MG63 (cell line): Measurements from ENCODE around the gene HPS4. TPM values are rescaled to one million over a fixed set of nuclear protein-coding genes. Genes with fewer than 3 reads are reported as not detected.
"Not testable (repeated sequence)": the region's sequence is repeated elsewhere in the genome, so short reads cannot be mapped to it uniquely, and the experiment has no call there.

ENCODE experiments used
- DNase-seq: peaks from one replicate; pipeline ENCODE4 v3.0.0-alpha.2; 2020
- H3K27me3 ChIP-seq: fragments of 250-450 bp; sonication (Bioruptor Pico); 2 replicates; pipeline ENCODE4 v1.5.1; 2020; ENCODE audit warnings: mild to moderate bottlenecking, moderate library complexity
- H3K36me3 ChIP-seq: fragments of 250-450 bp; sonication (Bioruptor Pico); 2 replicates; pipeline ENCODE4 v1.5.1; 2020; ENCODE audit warnings: mild to moderate bottlenecking, moderate library complexity
- H3K4me3 ChIP-seq: fragments of 250-450 bp; sonication (Bioruptor Pico); 2 replicates; pipeline ENCODE4 v1.5.1; 2020; ENCODE audit warnings: mild to moderate bottlenecking, moderate library complexity
- H3K9me3 ChIP-seq: fragments of 250-450 bp; sonication (Bioruptor Pico); 2 replicates; pipeline ENCODE4 v1.5.1; 2020; ENCODE audit warnings: mild to moderate bottlenecking, moderate library complexity
- total RNA-seq: library from RNA; depleted of rRNA; stranded (reverse); fragments of >200 nt; shearing (Covaris generic); gene quantifications from 2 replicates; pipeline ENCODE4 v1.2.3, GENCODE V29; 2014; ENCODE audit warnings: low replicate concordance

HPS4 gene
- total RNA-seq, 1 experiment from 2014 or later = 13.0 TPM

- not testable (repeated sequence) for H3K4me3 ChIP-seq, H3K36me3 ChIP-seq, H3K9me3 ChIP-seq, H3K27me3 ChIP-seq
- DNase-seq = peak; percentile 31
Observed at GRCh38 chr22:26438776-26439175, 44.8 kb downstream of the HPS4 start.

DNA sequence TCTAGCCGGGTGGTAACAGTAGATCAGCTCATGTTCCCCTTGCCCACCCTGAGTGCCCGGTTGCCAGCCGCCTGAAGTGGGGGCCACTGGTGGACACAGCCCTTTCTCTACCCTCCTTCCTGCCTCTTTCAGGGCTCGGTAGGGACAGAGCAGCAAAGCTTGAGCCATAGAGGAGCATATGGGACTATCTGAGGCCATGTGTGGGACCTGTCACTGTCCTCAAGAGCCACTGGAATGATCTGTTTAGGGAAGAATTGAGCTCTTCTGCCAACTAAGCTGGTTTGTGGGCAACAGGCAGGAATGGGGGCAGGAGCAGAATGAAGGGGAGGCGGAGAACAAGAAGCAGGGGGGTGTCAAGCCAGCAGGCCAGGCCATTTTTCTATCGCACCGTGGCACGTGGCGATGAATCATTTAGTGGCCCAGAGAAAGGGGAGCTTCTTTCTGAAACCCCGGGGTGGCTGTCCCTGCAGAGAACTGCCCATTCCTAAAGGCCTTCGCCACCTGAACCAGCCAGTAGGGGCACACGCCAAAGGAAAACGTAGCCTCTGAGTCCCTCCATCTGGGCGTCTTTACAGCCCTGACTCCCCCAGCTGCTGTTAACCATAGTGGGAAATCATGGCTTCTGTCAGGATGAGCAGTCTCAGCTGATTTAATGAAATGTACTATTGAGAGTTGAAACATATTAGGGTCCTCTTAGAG lies 45.7 kb downstream of the HPS4 start:
- H3K27me3 ChIP-seq = no peaks in the 10 kb centered on the region
- H3K9me3 ChIP-seq = no peaks in the 10 kb centered on the region
- H3K4me3 ChIP-seq = no peak overlapping the region
- no peak for DNase-seq
- H3K36me3 ChIP-seq = no peaks in the 10 kb centered on the region

DNA sequence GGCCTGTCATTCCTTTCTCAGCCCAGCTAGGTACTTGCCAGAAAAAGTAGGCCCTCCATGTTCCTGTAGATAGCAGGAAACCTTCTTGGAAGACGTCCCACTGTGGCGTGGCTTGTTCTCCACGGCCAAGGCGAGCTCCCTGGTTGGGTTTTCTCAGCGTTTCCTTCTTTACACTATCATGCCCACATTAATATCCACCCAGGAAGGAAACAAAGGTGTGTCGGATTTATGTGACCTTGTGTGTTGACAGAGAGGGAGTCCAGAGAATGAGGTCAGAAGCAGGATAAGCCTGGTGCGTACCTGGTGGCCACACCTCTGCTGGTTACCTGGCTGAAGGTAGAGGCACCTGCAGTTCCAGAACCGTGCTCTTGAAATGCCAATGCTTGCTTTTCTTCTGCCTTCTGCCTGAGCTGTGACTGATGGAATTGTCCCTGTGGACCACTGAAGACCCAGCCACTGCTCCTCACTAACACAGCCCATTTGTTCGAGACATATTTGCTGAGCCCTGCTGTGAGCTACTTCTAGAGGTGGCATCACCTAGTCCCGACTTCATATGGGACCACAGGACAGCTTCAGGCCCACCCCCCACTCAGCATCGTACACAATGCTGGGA lies 46.6 kb downstream of the HPS4 start:
- Histone ChIP-seq H3K36me3 (no peaks in the 10 kb centered on the region), H3K27me3 (no peaks in the 10 kb centered on the region), H3K9me3 (no peaks in the 10 kb centered on the region), H3K4me3 (no peak overlapping the region)
- DNase-seq = no peak

- DNase-seq = no peak
- H3K36me3 ChIP-seq = no peaks in the 10 kb centered on the region
Observed at GRCh38 chr22:26435327-26436093, 48.1 kb downstream of the HPS4 start.

DNA sequence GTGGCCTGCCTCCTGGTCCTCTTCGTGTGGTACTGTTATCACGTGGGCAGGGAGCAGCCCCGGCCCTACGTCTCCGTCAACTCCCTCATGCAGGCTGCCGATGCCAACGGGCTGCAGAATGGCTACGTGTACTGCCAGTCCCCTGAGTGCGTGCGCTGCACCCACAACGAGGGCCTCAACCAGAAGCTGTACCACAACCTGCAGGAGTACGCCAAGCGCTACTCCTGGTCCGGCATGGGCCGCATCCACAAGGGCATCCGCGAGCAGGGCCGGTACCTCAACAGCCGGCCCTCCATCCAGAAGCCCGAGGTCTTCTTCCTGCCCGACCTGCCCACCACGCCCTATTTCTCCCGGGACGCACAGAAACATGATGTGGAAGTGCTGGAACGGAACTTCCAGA lies 49.8 kb downstream of the HPS4 start:
- Histone ChIP-seq H3K4me3 (no peak overlapping the region), H3K27me3 (no peaks in the 10 kb centered on the region; the same call in 1 of the 2 replicates), H3K36me3 (no peaks in the 10 kb centered on the region), H3K9me3 (no peaks in the 10 kb centered on the region)
- DNase-seq = no peak

More at GRCh38 chr22:26435327-26436093, 48.1 kb downstream of the HPS4 start:
- no peaks in the 10 kb centered on the region for H3K27me3 ChIP-seq
- H3K4me3 ChIP-seq = no peak overlapping the region
- no peaks in the 10 kb centered on the region for H3K9me3 ChIP-seq

GRCh38 chr22:26432619-26433311 lies 50.8 kb downstream of the HPS4 start:
- Histone ChIP-seq H3K4me3 (no peak overlapping the region), H3K9me3 (no peaks in the 10 kb centered on the region), H3K36me3 (no peaks in the 10 kb centered on the region), H3K27me3 (no peaks in the 10 kb centered on the region; the same call in 1 of the 2 replicates)
- no peak for DNase-seq

DNA sequence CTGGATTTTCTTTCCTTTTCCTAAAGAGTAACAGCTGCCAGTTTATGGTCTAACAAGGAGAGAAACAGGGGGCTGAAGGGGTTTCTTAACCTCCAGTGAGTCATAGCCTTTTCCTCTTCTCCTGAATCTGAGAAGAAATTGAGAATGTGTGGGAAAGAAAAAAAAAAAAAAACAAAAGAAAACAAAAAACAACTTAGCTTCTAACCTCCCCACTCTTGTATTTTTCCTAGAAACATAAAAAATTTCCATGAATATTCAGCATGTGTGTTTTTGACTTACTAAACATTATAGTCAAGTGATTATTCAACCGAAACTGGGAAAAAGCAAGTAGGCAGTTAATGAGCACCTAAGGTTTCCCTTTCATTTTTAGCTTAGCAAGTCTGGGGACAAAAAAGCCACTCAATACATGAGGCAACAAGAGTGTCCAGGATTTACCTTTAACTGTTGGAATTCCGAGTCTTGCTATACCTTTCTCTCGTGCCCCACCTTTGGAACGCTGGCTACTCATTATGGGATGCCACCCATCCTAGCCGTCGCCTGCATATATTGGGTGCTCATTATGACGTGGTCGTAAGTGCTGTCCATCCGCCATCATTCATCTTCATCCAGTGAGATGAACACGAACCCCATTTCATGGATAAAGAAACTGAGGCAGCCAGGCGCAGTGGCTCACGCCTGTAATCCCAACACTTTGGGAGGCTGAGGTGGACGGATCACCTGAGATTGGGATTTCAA lies 52.2 kb downstream of the HPS4 start:
- Histone ChIP-seq H3K27me3 (no peaks in the 10 kb centered on the region; the same call in 1 of the 2 replicates), H3K36me3 (no peaks in the 10 kb centered on the region), H3K9me3 (no peaks in the 10 kb centered on the region), H3K4me3 (no peak overlapping the region)
- no peak for DNase-seq

DNA sequence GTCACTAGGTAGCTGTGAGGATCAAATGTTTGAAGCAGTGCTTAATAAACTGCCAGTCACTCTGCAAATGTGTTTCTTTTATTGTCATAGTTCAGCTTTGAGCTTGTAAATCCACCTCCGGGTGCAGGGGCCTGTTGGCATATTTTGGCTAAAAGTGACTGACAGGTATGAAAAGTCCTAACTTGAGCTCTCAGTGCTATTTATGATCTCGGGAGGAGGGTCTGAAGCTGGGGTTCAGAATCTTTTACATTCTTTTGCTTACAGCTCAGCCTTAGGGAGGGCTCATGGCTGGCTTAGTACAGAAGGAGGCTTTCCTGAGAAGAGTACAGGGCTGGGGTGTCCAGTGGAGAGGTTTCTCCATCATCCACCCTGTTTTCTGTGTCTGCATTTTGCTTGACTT lies 53.0 kb downstream of the HPS4 start:
- Histone ChIP-seq H3K27me3 (no peaks in the 10 kb centered on the region; the same call in 1 of the 2 replicates), H3K4me3 (no peak overlapping the region), H3K9me3 (no peaks in the 10 kb centered on the region), H3K36me3 (no peaks in the 10 kb centered on the region)
- no peak for DNase-seq

DNA sequence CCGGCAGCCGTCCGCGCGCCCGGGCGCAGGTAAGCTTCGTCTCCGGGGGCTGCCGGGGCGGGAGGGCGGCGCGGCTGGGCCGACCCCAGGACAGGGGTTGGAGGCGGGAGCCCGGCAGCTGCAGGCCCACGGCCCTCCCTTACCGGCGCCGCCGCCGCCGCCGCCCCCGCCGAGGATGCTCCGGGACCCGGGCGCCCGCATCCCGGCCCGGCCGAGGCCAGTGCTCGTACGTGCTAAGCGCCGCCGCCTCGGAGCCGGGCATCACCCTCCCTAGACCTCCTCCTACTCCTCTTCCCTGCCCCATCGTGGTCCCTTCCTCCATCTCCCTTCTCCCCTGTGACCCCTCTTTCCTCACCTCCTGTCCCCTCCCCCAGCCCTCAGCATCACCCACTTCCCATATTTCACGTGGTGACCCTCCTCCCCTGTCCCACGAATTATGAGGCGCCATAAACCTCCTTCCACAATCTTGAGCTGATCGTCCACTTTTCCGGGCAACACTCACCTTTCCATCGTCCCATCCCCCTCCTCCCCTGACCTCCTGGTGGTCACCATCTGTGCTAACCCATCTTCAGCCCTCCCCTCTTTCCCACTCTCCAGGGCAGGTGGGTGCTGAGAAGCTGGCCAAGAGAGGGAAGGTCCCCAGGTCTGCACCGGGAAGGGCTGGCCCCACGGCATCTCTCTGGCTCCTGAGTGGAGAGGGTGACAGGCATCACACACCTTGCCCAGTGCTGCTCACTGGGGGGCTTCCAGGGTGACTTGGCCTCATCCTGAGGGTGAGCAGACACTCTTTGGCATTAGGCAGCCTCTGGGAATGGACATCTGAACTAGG lies 53.9 kb downstream of the HPS4 start:
- H3K9me3 ChIP-seq = no peaks in the 10 kb centered on the region
- H3K36me3 ChIP-seq = no peaks in the 10 kb centered on the region
- no peaks in the 10 kb centered on the region; the same call in 1 of the 2 replicates for H3K27me3 ChIP-seq
- DNase-seq = no peak
- peak overlapping the region; percentile 11; the same call in 1 of the 2 replicates for H3K4me3 ChIP-seq

GRCh38 chr22:26428515-26429457 lies 54.8 kb downstream of the HPS4 start, which contains the start of gene ASPHD2:
Gene ASPHD2, plus strand, starts transcription at chr22:26429260. Its CDS starts 4,356 bp downstream, at chr22:26433616.
- Histone ChIP-seq H3K9me3 (no peaks in the 10 kb centered on the region), H3K36me3 (no peaks in the 10 kb centered on the region), H3K4me3 (peak within 1 kb of the TSS; percentile 67), H3K27me3 (no peaks in the 10 kb centered on the region; the same call in 1 of the 2 replicates)
- DNase-seq = peak; percentile 54

DNA sequence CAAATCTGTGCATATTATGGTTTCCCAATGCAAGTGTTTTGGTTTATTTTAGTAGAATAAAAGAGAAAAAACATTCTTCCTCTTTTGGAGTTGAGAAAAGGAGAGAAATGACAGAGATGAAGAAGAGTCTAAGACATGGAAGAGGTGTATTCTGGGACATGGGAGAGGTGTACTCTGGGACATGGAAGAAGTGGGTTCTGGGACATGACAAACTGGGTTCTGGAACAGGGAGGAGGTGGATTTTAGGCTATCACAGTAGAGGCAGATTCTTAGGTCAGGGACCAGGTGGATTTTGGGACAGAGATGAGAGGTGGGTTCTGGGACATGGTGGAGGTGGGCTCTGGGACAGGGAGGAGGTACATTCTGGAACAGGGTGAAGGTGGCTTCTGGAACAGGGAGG lies 56.7 kb downstream of the HPS4 start:
- peaks cover 4% of the 10 kb centered on the region; the same call in 1 of the 2 replicates for H3K9me3 ChIP-seq
- no peaks in the 10 kb centered on the region for H3K36me3 ChIP-seq
- no peak overlapping the region for H3K4me3 ChIP-seq
- DNase-seq = no peak
- H3K27me3 ChIP-seq = no peaks in the 10 kb centered on the region; the same call in 1 of the 2 replicates

DNA sequence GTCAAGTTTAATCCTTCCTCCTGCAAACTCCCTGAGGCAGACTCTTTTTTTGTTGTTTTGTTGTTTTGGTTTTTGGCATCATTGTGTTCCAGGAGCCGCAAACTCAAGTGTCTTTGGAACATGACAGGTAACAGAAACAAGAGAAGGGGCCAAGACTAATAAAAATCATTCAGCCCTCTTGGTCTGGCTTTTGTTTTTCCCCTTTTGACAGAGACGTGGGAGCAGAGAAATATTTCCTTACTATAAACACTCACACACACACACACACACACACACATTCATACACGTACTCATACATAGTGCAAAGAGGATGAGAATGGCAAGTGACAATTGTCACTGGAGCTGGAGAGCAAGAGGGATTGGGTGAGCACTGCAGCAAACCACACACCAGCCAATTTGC lies 65.0 kb downstream of the HPS4 start:
- no peak for DNase-seq
- Histone ChIP-seq H3K4me3 (no peak overlapping the region), H3K27me3 (no peaks in the 10 kb centered on the region), H3K9me3 (peaks cover 4% of the 10 kb centered on the region; the same call in 1 of the 2 replicates), H3K36me3 (no peaks in the 10 kb centered on the region)

DNA sequence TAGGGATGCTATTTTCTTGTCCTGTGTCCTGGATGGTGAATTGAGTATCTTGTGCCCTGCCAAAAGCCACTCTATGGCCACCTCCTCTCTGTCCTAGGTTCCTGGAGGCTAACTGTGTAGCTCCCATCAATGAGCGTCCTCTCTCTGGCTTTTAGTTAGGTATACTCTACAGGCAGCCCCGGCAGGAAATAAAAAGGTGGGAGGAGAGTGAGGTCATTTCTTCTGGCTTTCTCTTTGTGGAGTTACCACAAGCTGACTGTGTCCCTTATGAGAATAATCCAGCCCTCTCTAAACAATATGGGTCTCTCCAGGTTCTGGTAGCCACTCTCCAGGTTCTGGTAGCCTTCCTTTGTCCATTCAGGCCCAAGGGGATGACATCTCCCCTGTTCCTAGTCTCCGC lies 66.2 kb downstream of the HPS4 start:
- Histone ChIP-seq H3K36me3 (no peaks in the 10 kb centered on the region), H3K9me3 (no peaks in the 10 kb centered on the region), H3K4me3 (no peak overlapping the region), H3K27me3 (no peaks in the 10 kb centered on the region)
- DNase-seq = no peak

GRCh38 chr22:26416670-26417276 lies 66.8 kb downstream of the HPS4 start:
- Histone ChIP-seq H3K36me3 (no peaks in the 10 kb centered on the region), H3K9me3 (no peaks in the 10 kb centered on the region), H3K4me3 (no peak overlapping the region), H3K27me3 (no peaks in the 10 kb centered on the region)
- DNase-seq = peak; percentile 90
